Measurements from ENCODE around the gene SMARCA4. TPM values are rescaled to one million over a fixed set of nuclear protein-coding genes. Genes with fewer than 3 reads are reported as not detected.

SMARCA4 gene
- total RNA-seq, 2 experiments from 2014 or later: 409 to 554 TPM

DNA sequence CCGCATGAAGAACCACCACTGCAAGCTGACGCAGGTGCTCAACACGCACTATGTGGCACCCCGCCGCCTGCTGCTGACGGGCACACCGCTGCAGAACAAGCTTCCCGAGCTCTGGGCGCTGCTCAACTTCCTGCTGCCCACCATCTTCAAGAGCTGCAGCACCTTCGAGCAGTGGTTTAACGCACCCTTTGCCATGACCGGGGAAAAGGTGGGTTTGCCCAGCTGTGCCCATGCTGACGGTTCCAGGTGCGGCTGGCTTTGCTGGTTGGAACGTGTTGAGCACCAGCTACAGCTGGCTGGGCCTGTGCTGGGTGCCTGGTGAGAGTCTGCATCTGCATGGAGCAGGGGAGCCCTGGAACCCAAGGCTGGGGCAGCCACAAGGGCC is 60.9 kb downstream of the SMARCA4 start:
- ChIA-PET POLR2A (no interaction called here), CTCF (ENCODE audit: unreplicated experiment) (no interaction called here)
- no peaks in the 10 kb centered on the region for H3K4me1 ChIP-seq (ENCODE audit: insufficient read depth, low read length, poor library complexity, severe bottlenecking)
- H3K4me3 ChIP-seq (ENCODE audit: low read depth, low read length, poor library complexity, severe bottlenecking): no peak overlapping the region
- H4K20me1 ChIP-seq (ENCODE audit: insufficient read depth, low read length): no peaks in the 10 kb centered on the region; the same call in 1 of the 2 replicates
- no peak overlapping the region for H3K4me2 ChIP-seq (ENCODE audit: low read length)
- H3K27ac ChIP-seq (ENCODE audit: low read depth, low read length, poor library complexity, severe bottlenecking): no peak overlapping the region
- H3K36me3 ChIP-seq (ENCODE audit: insufficient read depth, low read length): peaks cover 99% of the 10 kb centered on the region
- no peaks in the 10 kb centered on the region for H3K9me3 ChIP-seq (ENCODE audit: low read length)
- H3K9me2 ChIP-seq (ENCODE audit: insufficient read depth, low read length): no peaks in the 10 kb centered on the region
- DNase-seq (ENCODE audit: low spot score): no peak
- intact Hi-C loops (cut with micrococcal nuclease; ENCODE audit: unreplicated experiment): no loop called here
- H2AFZ ChIP-seq (ENCODE audit: low read length): no peak overlapping the region
- H3K79me2 ChIP-seq (ENCODE audit: insufficient read depth, low read depth, low read length): no peaks in the 10 kb centered on the region
- no peak for TF ChIP-seq EZH2phosphoT487 (IDR thresholded peaks at IDR 0.05; ENCODE audit: borderline replicate concordance, low read depth, low read length)
- TF ChIP-seq, protein P1, sequence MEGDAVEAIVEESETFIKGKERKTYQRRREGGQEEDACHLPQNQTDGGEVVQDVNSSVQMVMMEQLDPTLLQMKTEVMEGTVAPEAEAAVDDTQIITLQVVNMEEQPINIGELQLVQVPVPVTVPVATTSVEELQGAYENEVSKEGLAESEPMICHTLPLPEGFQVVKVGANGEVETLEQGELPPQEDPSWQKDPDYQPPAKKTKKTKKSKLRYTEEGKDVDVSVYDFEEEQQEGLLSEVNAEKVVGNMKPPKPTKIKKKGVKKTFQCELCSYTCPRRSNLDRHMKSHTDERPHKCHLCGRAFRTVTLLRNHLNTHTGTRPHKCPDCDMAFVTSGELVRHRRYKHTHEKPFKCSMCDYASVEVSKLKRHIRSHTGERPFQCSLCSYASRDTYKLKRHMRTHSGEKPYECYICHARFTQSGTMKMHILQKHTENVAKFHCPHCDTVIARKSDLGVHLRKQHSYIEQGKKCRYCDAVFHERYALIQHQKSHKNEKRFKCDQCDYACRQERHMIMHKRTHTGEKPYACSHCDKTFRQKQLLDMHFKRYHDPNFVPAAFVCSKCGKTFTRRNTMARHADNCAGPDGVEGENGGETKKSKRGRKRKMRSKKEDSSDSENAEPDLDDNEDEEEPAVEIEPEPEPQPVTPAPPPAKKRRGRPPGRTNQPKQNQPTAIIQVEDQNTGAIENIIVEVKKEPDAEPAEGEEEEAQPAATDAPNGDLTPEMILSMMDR (conservative IDR thresholded peaks at IDR 0.05; ENCODE audit: low read length): no peak
- BruUV-seq (replicated peaks): no TSS peak

DNA sequence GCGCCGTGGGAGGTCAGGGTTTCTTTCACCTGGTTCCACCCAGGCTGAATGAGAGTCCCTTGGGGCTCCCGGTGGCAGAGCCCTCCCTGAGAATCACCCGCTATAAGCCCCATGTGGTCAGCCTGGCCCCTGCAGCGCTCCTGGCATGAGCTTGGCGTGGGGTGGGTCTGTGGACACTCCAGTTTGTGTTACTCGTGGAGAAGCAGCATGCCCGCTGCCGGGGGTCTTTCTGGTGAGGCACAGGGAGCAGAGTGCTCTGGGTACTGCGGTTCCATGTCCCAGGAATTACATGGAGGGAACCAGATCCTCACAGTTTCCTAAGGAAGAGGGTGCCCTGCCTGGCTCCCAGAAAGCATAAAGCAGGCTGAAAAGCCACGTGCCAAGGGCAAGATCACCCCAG is 62.2 kb downstream of the SMARCA4 start:
- TF ChIP-seq EZH2phosphoT487 (IDR thresholded peaks at IDR 0.05; ENCODE audit: borderline replicate concordance, low read depth, low read length): no peak
- TF ChIP-seq, protein P1 (conservative IDR thresholded peaks at IDR 0.05; ENCODE audit: low read length): no peak
- Histone ChIP-seq H3K36me3 (ENCODE audit: insufficient read depth, low read length) (peaks cover 99% of the 10 kb centered on the region), H3K9me2 (ENCODE audit: insufficient read depth, low read length) (no peaks in the 10 kb centered on the region), H3K4me2 (ENCODE audit: low read length) (no peak overlapping the region), H2AFZ (ENCODE audit: low read length) (no peak overlapping the region), H3K4me3 (ENCODE audit: low read depth, low read length, poor library complexity, severe bottlenecking) (no peak overlapping the region), H3K9me3 (ENCODE audit: low read length) (no peaks in the 10 kb centered on the region), H3K79me2 (ENCODE audit: insufficient read depth, low read depth, low read length) (no peaks in the 10 kb centered on the region), H4K20me1 (ENCODE audit: insufficient read depth, low read length) (no peaks in the 10 kb centered on the region; the same call in 1 of the 2 replicates), H3K27ac (ENCODE audit: low read depth, low read length, poor library complexity, severe bottlenecking) (no peak overlapping the region), H3K4me1 (ENCODE audit: insufficient read depth, low read length, poor library complexity, severe bottlenecking) (no peaks in the 10 kb centered on the region)
- POLR2A ChIA-PET: interaction anchor here (0.6 kb wide), 1 partner anchor 117 kb away, joined by 5 read pairs; no protein-coding TSS in a partner anchor
- no peak for DNase-seq (ENCODE audit: low spot score)
- CTCF ChIA-PET (ENCODE audit: unreplicated experiment): no interaction called here
- intact Hi-C loops (cut with micrococcal nuclease; ENCODE audit: unreplicated experiment): no loop called here
- no TSS peak for BruUV-seq (replicated peaks)

DNA sequence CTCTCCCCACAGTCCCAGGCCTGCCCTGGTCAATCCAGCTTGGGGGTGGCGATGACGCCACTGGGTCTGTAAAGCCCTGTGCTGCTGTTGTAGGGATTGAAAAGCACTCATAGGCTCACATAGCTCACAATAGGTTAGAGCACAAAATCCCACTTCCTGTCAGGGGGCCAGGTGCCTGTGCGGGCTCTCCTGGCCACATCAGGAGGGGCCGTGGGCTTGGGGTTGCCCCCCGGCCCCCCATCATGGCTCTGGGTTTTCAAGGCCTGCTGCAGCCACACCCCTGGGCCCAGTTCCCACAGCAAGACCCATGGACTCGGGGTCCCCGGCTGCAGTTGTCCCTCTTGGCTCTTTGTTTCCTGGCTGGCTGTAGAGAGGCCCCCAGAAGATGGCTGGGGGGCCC is 62.9 kb downstream of the SMARCA4 start:
- TF ChIP-seq, protein P1 (conservative IDR thresholded peaks at IDR 0.05; ENCODE audit: low read length): no peak
- TF ChIP-seq EZH2phosphoT487 (IDR thresholded peaks at IDR 0.05; ENCODE audit: borderline replicate concordance, low read depth, low read length): no peak
- peaks cover 99% of the 10 kb centered on the region for H3K36me3 ChIP-seq (ENCODE audit: insufficient read depth, low read length)
- ChIA-PET CTCF (ENCODE audit: unreplicated experiment) (interaction anchor here (0.6 kb wide), 1 partner anchor 82 kb away, joined by 12 read pairs; no protein-coding TSS in a partner anchor), POLR2A (interaction anchor here (0.5 kb wide), 1 partner anchor 1123 kb away, joined by 5 read pairs; no protein-coding TSS in a partner anchor)
- no peak for DNase-seq (ENCODE audit: low spot score)
- no peak overlapping the region for H3K27ac ChIP-seq (ENCODE audit: low read depth, low read length, poor library complexity, severe bottlenecking)
- no TSS peak for BruUV-seq (replicated peaks)
- H3K4me2 ChIP-seq (ENCODE audit: low read length): no peak overlapping the region
- H3K9me3 ChIP-seq (ENCODE audit: low read length): no peaks in the 10 kb centered on the region
- H3K9me2 ChIP-seq (ENCODE audit: insufficient read depth, low read length): no peaks in the 10 kb centered on the region
- intact Hi-C loops (cut with micrococcal nuclease; ENCODE audit: unreplicated experiment): no loop called here
- no peaks in the 10 kb centered on the region for H4K20me1 ChIP-seq (ENCODE audit: insufficient read depth, low read length)
- no peaks in the 10 kb centered on the region for H3K79me2 ChIP-seq (ENCODE audit: insufficient read depth, low read depth, low read length)
- no peak overlapping the region for H2AFZ ChIP-seq (ENCODE audit: low read length)
- no peak overlapping the region for H3K4me3 ChIP-seq (ENCODE audit: low read depth, low read length, poor library complexity, severe bottlenecking)
- H3K4me1 ChIP-seq (ENCODE audit: insufficient read depth, low read length, poor library complexity, severe bottlenecking): no peaks in the 10 kb centered on the region
